Measurements from ENCODE around the gene CALM1. TPM values are rescaled to one million over a fixed set of nuclear protein-coding genes. Genes with fewer than 3 reads are reported as not detected.

Gene CALM1
- total RNA-seq, 2 donors from 2014 or later: 237 to 287 TPM

GRCh38 chr14:90453401-90453951, 56.6 kb downstream of the CALM1 start:
- no peak for DNase-seq (ENCODE audit: low spot score)
- TF ChIP-seq POLR2AphosphoS5 (IDR thresholded peaks at IDR 0.05) (no peak), POLR2A (IDR thresholded peaks at IDR 0.05) (no peak)
- TF ChIP-seq, protein P1, sequence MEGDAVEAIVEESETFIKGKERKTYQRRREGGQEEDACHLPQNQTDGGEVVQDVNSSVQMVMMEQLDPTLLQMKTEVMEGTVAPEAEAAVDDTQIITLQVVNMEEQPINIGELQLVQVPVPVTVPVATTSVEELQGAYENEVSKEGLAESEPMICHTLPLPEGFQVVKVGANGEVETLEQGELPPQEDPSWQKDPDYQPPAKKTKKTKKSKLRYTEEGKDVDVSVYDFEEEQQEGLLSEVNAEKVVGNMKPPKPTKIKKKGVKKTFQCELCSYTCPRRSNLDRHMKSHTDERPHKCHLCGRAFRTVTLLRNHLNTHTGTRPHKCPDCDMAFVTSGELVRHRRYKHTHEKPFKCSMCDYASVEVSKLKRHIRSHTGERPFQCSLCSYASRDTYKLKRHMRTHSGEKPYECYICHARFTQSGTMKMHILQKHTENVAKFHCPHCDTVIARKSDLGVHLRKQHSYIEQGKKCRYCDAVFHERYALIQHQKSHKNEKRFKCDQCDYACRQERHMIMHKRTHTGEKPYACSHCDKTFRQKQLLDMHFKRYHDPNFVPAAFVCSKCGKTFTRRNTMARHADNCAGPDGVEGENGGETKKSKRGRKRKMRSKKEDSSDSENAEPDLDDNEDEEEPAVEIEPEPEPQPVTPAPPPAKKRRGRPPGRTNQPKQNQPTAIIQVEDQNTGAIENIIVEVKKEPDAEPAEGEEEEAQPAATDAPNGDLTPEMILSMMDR (IDR thresholded peaks at IDR 0.05): no peak
- Histone ChIP-seq H3K4me3 (no peak overlapping the region), H3K27ac (no peak overlapping the region), H3K4me1 (replicated peaks) (no peaks in the 10 kb centered on the region), H3K27me3 (replicated peaks; ENCODE audit: insufficient read depth) (no peaks in the 10 kb centered on the region), H3K36me3 (no peaks in the 10 kb centered on the region), H3K9me3 (no peaks in the 10 kb centered on the region)
- WGBS: 87% methylated on average over 18 of the region's 18 CpGs
- intact Hi-C loops (cut with DNase I): no loop called here

DNA sequence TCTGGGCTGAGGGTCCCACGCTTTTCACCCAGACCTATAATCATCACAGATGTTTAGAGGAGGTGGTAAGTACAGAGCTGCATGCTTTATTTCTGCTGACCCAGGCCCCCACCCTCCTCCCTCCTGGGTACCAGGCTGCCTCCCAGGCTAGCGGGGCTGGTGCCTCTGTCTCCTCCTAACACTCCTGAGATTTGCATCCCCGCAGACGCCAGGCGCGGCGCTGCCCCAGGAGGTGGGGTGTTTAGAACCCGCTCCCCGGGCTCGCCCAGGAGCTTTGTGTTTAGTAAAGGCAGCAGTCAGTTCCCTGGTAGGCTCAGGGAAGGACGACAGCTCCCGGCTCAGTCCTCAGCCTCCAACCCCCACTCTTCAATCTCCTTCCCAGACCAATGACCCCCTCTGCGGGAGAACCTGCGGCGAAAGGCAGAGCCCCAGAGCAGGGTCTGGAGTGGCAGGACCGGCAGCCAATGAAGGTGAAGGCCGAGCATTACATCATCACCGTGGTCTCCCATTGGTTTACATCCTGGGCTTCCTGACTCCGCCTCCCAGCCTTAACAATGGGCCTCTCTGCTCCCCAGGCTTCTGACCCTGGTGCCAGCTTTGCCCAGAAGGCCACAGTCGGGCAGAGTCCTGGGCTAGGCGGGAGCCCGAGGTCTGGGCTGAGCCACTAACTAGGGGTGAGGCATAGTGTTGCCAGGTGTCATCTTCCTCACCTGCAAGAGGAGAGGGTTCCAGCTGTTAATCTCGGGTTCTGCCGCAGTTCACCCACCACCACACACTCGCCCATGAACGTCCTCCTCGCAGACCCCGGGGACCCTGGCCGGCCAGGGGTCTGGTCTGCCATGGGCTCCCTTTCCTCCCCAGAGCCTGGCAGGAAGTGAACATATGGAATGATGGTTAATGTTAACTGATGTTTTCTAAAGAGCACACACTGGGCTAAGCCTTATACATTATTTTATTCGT, 57.5 kb downstream of the CALM1 start:
- intact Hi-C loops (cut with DNase I): loop anchor here (2.0 kb wide), 1 partner anchor 46 kb away; no protein-coding TSS in a partner anchor
- H3K27ac ChIP-seq: no peak overlapping the region
- no peaks in the 10 kb centered on the region for H3K27me3 ChIP-seq (replicated peaks; ENCODE audit: insufficient read depth)
- no peak for TF ChIP-seq POLR2AphosphoS5 (IDR thresholded peaks at IDR 0.05)
- TF ChIP-seq POLR2A (IDR thresholded peaks at IDR 0.05): no peak
- TF ChIP-seq, protein P1 (IDR thresholded peaks at IDR 0.05): no peak
- no peak overlapping the region for H3K4me3 ChIP-seq
- no peak for DNase-seq (ENCODE audit: low spot score)
- H3K4me1 ChIP-seq (replicated peaks): no peaks in the 10 kb centered on the region
- H3K9me3 ChIP-seq: no peaks in the 10 kb centered on the region
- H3K36me3 ChIP-seq: no peaks in the 10 kb centered on the region
- 55% methylated on average over 30 of the region's 30 CpGs for WGBS

DNA sequence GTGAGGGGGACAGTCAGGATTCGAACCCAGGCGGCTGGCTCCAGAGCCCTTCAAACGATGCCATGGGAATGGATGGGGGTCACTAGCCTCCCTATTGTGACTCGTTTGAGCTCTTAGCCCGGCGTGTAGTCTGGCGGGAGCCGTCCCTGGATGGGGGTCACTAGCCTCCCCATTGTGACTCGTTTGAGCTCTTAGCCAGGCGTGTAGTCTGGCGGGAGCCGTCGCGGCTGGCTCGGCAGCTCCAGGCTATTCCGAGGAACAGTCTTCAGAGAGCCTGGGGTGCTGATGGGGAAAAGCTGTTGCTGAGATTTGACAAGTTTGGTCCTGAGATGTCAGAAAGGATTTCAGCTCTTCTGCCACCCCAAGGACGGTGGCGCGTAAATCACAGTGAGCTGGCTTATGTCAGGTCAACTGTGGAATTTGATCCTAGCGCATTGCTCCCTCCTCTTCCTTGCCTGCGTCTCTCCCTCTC, 58.3 kb downstream of the CALM1 start:
- WGBS: 59% methylated on average over 21 of the region's 21 CpGs
- Histone ChIP-seq H3K9me3 (no peaks in the 10 kb centered on the region), H3K4me1 (replicated peaks) (no peaks in the 10 kb centered on the region), H3K27ac (no peak overlapping the region), H3K36me3 (no peaks in the 10 kb centered on the region), H3K27me3 (replicated peaks; ENCODE audit: insufficient read depth) (no peaks in the 10 kb centered on the region), H3K4me3 (no peak overlapping the region)
- DNase-seq (ENCODE audit: low spot score): no peak
- no peak for TF ChIP-seq POLR2A (IDR thresholded peaks at IDR 0.05)
- TF ChIP-seq, protein P1 (IDR thresholded peaks at IDR 0.05): no peak
- no peak for TF ChIP-seq POLR2AphosphoS5 (IDR thresholded peaks at IDR 0.05)
- intact Hi-C loops (cut with DNase I): loop anchor here (2.0 kb wide), 1 partner anchor 46 kb away; no protein-coding TSS in a partner anchor

GRCh38 chr14:90456551-90456950, 59.7 kb downstream of the CALM1 start:
- DNase-seq (ENCODE audit: low spot score): no peak
- Histone ChIP-seq H3K4me3 (no peak overlapping the region), H3K36me3 (no peaks in the 10 kb centered on the region), H3K27me3 (replicated peaks; ENCODE audit: insufficient read depth) (no peaks in the 10 kb centered on the region), H3K4me1 (replicated peaks) (no peaks in the 10 kb centered on the region), H3K27ac (no peak overlapping the region), H3K9me3 (no peaks in the 10 kb centered on the region)
- TF ChIP-seq POLR2A (IDR thresholded peaks at IDR 0.05): no peak
- TF ChIP-seq, protein P1 (IDR thresholded peaks at IDR 0.05): no peak
- no peak for TF ChIP-seq POLR2AphosphoS5 (IDR thresholded peaks at IDR 0.05)
- WGBS: 77% methylated on average over 6 of the region's 6 CpGs
- intact Hi-C loops (cut with DNase I): no loop called here

Measured in prostate gland (tissue), 2 donors.